Measurements from ENCODE around the gene DKKL1. TPM values are rescaled to one million over a fixed set of nuclear protein-coding genes. Genes with fewer than 3 reads are reported as not detected.

Gene DKKL1
- total RNA-seq, 8 experiments from 2014 or later: 0.38 to 5.2 (median 1.4) TPM; not detected in 2

GRCh38 chr19:49340865-49341718 is 22.6 kb upstream of the DKKL1 start:
- WGBS, 10 experiments: 70 to 100% (median 88%) methylated on average over 1 to 4 of the region's 11 CpGs; no CpG with 5 or more reads in 6 of the 10 experiments
- Histone ChIP-seq H3K4me3 (no peak overlapping the region), H3K27ac (peak overlapping the region; percentile 53 to 68), H3K4me1 (replicated peaks in 1 of 2) (peaks cover 21 to 24% of the 10 kb centered on the region in 2 donors)
- ATAC-seq (replicated peaks in 6 of 8): no peak
- in situ Hi-C loops (cut with MboI; ENCODE audit: low pct_unique_long_range_greater_than_20kb in 2 of 9, low sequenced_read_pairs in 9 of 9, unreplicated experiment in 9 of 9): no loop called here

DNA sequence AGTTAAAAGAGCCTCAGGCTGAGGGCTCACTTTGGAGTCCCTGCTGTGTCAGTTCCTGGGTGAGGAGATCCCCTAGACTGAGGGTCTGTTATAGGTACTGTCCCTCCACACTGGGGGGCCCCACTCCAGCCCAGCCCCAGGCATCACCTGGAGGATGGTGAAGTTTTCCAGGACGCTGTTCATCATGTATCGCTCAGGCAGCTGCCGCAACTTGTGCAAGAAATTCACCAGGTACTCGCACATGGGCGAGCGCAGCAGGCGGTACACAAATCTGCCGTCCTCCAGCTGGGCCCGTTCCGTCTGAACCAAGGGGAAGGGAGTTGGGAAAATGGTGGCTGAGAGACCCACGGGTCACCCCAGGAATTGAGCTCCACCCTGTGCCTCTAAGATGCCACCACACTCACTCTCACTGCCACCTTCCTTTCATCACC is 21.4 kb upstream of the DKKL1 start:
- H3K4me3 ChIP-seq: no peak overlapping the region
- ATAC-seq (replicated peaks in 6 of 8): no peak
- WGBS, 10 experiments: 90 to 100% (median 95%) methylated on average over 4 to 8 of the region's 11 CpGs; no CpG with 5 or more reads in 5 of the 10 experiments
- in situ Hi-C loops (cut with MboI; ENCODE audit: low pct_unique_long_range_greater_than_20kb in 2 of 9, low sequenced_read_pairs in 9 of 9, unreplicated experiment in 9 of 9): no loop called here
- no peak overlapping the region for H3K27ac ChIP-seq
- peaks cover 21 to 24% of the 10 kb centered on the region in 2 donors for H3K4me1 ChIP-seq (replicated peaks in 1 of 2)

DNA sequence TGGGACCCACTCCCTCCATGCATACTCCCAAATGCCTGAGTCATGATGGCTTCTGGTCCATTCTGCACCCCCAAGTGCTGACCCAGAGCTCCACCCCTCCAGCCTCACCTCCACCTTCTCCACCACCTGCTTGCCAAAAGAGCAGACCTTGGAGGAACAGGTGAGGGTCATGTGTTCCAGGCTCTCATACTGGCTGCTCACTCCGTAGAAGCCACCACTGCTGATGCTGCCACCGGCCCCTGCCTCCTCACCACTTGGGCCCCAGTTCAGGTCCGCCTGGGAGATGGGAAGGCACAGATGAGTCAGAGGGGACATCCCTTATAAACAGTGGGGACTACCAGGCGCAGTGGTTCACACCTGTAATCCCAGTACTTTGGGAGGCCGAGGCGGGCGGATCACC is 20.6 kb upstream of the DKKL1 start:
- in situ Hi-C loops (cut with MboI; ENCODE audit: low pct_unique_long_range_greater_than_20kb in 2 of 9, low sequenced_read_pairs in 9 of 9, unreplicated experiment in 9 of 9): no loop called here
- Histone ChIP-seq H3K4me3 (no peak overlapping the region), H3K4me1 (replicated peaks in 1 of 2) (peaks cover 24 to 26% of the 10 kb centered on the region in 2 donors), H3K27ac (no peak overlapping the region)
- WGBS, 10 experiments: 100% methylated on average over 1 of the region's 7 CpGs; no CpG with 5 or more reads in 8 of the 10 experiments
- no peak for ATAC-seq (replicated peaks in 6 of 8)

DNA sequence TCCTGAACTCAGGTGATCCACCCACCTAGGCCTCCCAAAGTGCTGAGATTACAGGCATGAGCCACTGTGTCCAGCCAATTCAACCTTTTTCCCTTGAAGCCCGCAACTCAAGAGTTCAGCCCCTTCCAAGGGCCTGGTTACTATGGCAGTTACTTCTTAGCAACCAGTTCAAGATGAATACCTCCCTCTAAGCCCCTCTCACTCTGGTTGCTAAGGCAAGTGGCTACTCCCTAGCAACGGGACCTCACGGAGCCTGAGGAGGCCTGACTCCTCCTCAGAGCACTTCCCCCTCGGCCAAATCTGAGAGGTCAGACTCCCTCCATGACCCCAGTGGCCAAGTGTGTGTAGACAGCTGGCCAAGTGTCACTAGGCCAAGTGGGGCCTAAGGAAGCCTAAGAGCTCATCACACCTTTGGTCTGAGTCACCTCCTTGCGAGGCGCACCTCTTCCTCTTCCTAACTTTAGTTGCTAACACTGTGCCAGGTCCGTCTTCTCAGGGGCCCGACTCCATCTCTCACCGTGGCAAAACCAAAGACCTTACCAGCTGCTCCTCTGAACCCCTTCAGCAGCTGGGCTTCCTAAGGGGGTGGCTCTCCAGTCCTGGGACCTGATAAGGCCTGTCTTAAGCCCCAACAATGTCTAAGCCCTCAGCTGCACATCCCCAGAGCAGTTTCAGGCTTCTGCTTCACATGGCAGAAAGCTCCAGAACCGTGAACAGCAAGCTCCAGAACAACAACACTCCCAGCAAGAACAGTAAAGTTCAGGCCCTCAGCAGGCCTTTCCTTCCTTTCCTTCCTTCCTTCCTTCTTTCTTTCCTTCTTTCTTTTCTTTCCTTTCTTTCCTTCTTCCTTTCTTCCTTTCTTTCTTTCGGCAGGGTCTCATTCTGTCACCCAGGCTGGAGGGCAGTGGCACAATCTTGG is 18.9 kb upstream of the DKKL1 start:
- WGBS, 10 experiments: 60 to 100% (median 87%) methylated on average over 1 to 7 of the region's 11 CpGs; no CpG with 5 or more reads in 1 of the 10 experiments
- in situ Hi-C loops (cut with MboI; ENCODE audit: low pct_unique_long_range_greater_than_20kb in 2 of 9, low sequenced_read_pairs in 9 of 9, unreplicated experiment in 9 of 9): no loop called here

GRCh38 chr19:49347191-49347590 is 16.5 kb upstream of the DKKL1 start:
- peaks cover 3 to 13% of the 10 kb centered on the region in 2 donors for H3K4me1 ChIP-seq (replicated peaks in 1 of 2)
- no peak for ATAC-seq (replicated peaks in 6 of 8)
- H3K27ac ChIP-seq: no peak overlapping the region
- in situ Hi-C loops (cut with MboI; ENCODE audit: low pct_unique_long_range_greater_than_20kb in 2 of 9, low sequenced_read_pairs in 9 of 9, unreplicated experiment in 9 of 9): no loop called here
- H3K4me3 ChIP-seq: no peak overlapping the region
- WGBS, 10 experiments: 20 to 100% (median 71%) methylated on average over 1 to 9 of the region's 15 CpGs; no CpG with 5 or more reads in 5 of the 10 experiments

More for the DNA sequence above, 18.9 kb upstream of the DKKL1 start:
- Histone ChIP-seq H3K4me1 (replicated peaks in 1 of 2) (peaks cover 15 to 22% of the 10 kb centered on the region in 2 donors), H3K4me3 (no peak overlapping the region), H3K27ac (no peak overlapping the region)
- peak in 2 of 8 experiments; percentile 15 to 35 for ATAC-seq (replicated peaks in 6 of 8)

- 20 to 88% (median 58%) methylated on average over 1 to 3 of the region's 3 CpGs; no CpG with 5 or more reads in 6 of the 10 experiments for WGBS, 10 experiments
- ATAC-seq (replicated peaks in 6 of 8): peak; percentile 82 to 97 (median 96)
These were observed 15.8 kb upstream of the DKKL1 start for GRCh38 chr19:49347835-49348234.

GRCh38 chr19:49348305-49349189 is 15.1 kb upstream of the DKKL1 start:
- no peak overlapping the region for H3K4me3 ChIP-seq
- in situ Hi-C loops (cut with MboI; ENCODE audit: low pct_unique_long_range_greater_than_20kb in 2 of 9, low sequenced_read_pairs in 9 of 9, unreplicated experiment in 9 of 9): no loop called here
- H3K27ac ChIP-seq: peak overlapping the region in 1 of 2 donors; percentile 7
- H3K4me1 ChIP-seq (replicated peaks in 1 of 2): peaks cover 3 to 13% of the 10 kb centered on the region in 2 donors
- WGBS, 10 experiments: 51 to 100% (median 87%) methylated on average over 1 to 11 of the region's 12 CpGs; no CpG with 5 or more reads in 6 of the 10 experiments
- no peak for ATAC-seq (replicated peaks in 6 of 8)

More at GRCh38 chr19:49347835-49348234, 15.8 kb upstream of the DKKL1 start:
- peaks cover 3 to 13% of the 10 kb centered on the region in 2 donors for H3K4me1 ChIP-seq (replicated peaks in 1 of 2)
- H3K27ac ChIP-seq: peak overlapping the region in 1 of 2 donors; percentile 7
- in situ Hi-C loops (cut with MboI; ENCODE audit: low pct_unique_long_range_greater_than_20kb in 2 of 9, low sequenced_read_pairs in 9 of 9, unreplicated experiment in 9 of 9): no loop called here
- H3K4me3 ChIP-seq: no peak overlapping the region

- 0 to 100% (median 85%) methylated on average over 1 of the region's 2 CpGs; no CpG with 5 or more reads in 4 of the 10 experiments for WGBS, 10 experiments
- in situ Hi-C loops (cut with MboI; ENCODE audit: low pct_unique_long_range_greater_than_20kb in 2 of 9, low sequenced_read_pairs in 9 of 9, unreplicated experiment in 9 of 9): no loop called here
These were observed 14.1 kb upstream of the DKKL1 start for GRCh38 chr19:49349567-49349966.

DNA sequence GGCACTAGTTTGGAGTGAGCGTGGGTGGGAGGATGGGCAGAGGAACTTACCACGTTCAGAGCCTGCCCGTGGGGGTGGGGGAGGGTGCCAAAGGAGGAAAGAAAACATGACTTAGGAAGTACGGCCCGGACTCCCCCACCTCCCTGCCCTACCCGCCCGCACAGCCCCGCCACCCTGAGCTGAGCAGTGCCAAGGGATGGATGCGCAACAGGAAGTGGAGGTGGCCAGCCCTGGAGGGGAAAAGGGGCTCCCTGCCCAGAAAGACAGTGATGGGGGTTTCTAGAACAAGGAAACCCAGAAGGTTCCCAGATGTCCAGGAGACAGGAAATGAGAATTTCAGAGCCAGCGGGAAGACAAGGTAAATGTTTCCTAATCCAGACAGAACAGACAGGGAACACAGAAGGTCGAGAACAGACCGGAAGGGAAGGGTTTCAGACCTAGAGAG is 7.7 kb upstream of the DKKL1 start:
- Histone ChIP-seq H3K27ac (no peak overlapping the region), H3K4me3 (no peak overlapping the region), H3K4me1 (replicated peaks in 1 of 2) (peaks cover 3 to 6% of the 10 kb centered on the region in 2 donors)
- in situ Hi-C loops (cut with MboI; ENCODE audit: low pct_unique_long_range_greater_than_20kb in 2 of 9, low sequenced_read_pairs in 9 of 9, unreplicated experiment in 9 of 9): no loop called here
- 9 to 90% (median 75%) methylated on average over 1 to 4 of the region's 12 CpGs; no CpG with 5 or more reads in 2 of the 10 experiments for WGBS, 10 experiments
- peak in 2 of 8 experiments; percentile 45 to 51 for ATAC-seq (replicated peaks in 6 of 8)

More at GRCh38 chr19:49349567-49349966, 14.1 kb upstream of the DKKL1 start:
- no peak for ATAC-seq (replicated peaks in 6 of 8)
- no peak overlapping the region for H3K27ac ChIP-seq
- H3K4me1 ChIP-seq (replicated peaks in 1 of 2): peaks cover 3 to 8% of the 10 kb centered on the region in 2 donors
- H3K4me3 ChIP-seq: no peak overlapping the region

DNA sequence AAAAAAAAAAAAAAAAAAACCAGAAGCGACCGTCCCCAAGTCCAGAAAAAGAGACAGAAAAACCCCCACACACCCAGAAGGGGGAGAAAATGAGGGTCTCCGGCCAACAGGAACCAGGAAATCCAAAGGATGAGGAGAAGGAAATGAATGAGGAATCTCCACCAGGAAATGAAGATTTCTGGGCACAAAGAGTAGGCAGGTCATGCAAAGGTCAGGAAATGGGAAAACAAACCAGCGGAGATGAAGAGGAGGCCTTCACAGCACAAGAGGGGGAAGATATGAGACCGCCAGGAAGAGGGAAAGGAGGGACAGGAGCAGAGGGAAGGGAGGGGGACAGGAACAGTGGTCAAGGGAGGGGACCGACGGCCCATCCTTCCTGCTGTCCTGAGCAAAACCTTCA is 7.3 kb upstream of the DKKL1 start:
- Histone ChIP-seq H3K4me1 (replicated peaks in 1 of 2) (peaks cover 3 to 6% of the 10 kb centered on the region in 2 donors), H3K27ac (peak overlapping the region in 1 of 2 donors; percentile 55), H3K4me3 (no peak overlapping the region)
- WGBS, 10 experiments: 26 to 96% (median 77%) methylated on average over 2 to 5 of the region's 7 CpGs; no CpG with 5 or more reads in 2 of the 10 experiments
- in situ Hi-C loops (cut with MboI; ENCODE audit: low pct_unique_long_range_greater_than_20kb in 2 of 9, low sequenced_read_pairs in 9 of 9, unreplicated experiment in 9 of 9): no loop called here
- peak in 1 of 8 experiments; percentile 4 for ATAC-seq (replicated peaks in 6 of 8)

- ATAC-seq (replicated peaks in 6 of 8): no peak
- WGBS, 10 experiments: 94 to 100% (median 100%) methylated on average over 1 to 5 of the region's 9 CpGs; no CpG with 5 or more reads in 7 of the 10 experiments
- no peak overlapping the region for H3K27ac ChIP-seq
- H3K4me1 ChIP-seq (replicated peaks in 1 of 2): peaks cover 3 to 6% of the 10 kb centered on the region in 2 donors
- no peak overlapping the region for H3K4me3 ChIP-seq
- in situ Hi-C loops (cut with MboI; ENCODE audit: low pct_unique_long_range_greater_than_20kb in 2 of 9, low sequenced_read_pairs in 9 of 9, unreplicated experiment in 9 of 9): no loop called here
These were observed 6.5 kb upstream of the DKKL1 start for GRCh38 chr19:49357186-49357585.
